GM21390 (cell line): ENCODE results near the gene TAF4.
"Not testable (repeated sequence)": the region's sequence is repeated elsewhere in the genome, so short reads cannot be mapped to it uniquely, and the experiment has no call there.

Experiments
- ATAC-seq: cut with Tn5 transposase; IDR thresholded peaks from one replicate; pipeline ENCODE4 v1.9.1; 2021; ENCODE audit not compliant: unreplicated experiment

Gene TAF4

DNA sequence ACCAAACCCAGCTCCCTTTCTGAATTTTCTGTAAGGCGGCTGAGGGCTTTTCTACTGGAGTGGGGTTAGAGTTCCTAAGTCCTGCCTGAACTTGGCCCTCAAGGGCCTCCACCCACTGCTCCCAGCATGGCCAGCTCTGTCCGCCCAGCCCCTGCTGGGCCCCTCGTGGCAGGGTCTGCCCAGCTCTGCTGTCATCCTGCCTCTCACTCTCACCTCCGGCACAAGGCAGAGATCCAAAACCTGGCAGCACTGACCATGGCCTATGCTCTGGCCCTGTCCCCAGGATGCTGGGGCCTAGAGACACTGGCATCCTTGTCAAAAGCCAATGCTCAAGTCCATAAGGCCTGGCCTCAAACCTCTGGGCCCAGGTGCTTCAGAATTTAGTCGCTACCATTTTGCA is 61.1 kb downstream of the TAF4 start:
- no peak for ATAC-seq

DNA sequence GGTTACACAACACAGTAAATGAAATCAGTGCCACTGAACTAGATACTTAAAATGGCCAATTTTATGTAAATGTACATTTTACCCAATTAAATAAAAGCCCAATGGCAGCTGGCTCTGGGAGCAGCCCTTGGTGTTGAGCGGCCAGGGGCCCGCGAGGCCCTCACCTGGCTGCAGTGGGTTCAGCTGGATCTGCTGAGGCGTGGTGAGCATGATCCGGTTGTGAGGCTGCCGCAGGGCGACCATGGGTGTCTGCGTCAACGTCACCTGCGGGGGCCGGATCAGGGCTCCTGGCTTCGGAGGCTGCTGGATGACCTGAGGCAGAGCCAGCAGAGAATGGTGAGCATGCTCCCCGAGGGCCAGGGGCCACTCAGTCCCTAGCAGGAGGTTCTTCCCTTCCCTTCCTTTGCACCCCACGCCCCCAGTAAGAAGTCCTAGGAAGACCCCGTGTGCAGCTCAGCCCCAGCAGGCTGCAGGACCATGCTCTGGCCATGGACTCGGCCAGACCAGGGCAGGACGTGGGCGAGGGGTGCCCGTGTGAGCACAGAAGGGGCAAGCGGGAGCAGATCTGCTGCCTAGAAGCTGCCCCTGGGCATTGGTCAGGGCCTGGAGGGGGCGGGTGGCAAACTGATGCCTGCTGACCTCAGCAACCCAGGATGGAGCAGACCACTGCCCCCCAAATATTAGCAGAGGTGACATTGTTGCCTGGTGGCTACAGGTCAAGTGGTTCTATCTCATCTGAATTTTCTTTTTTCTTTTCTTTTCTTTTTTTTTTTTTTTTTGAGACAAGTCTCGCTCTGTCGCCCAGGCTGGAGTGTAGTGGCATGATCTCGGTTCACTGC is 61.9 kb downstream of the TAF4 start:
- no peak for ATAC-seq

DNA sequence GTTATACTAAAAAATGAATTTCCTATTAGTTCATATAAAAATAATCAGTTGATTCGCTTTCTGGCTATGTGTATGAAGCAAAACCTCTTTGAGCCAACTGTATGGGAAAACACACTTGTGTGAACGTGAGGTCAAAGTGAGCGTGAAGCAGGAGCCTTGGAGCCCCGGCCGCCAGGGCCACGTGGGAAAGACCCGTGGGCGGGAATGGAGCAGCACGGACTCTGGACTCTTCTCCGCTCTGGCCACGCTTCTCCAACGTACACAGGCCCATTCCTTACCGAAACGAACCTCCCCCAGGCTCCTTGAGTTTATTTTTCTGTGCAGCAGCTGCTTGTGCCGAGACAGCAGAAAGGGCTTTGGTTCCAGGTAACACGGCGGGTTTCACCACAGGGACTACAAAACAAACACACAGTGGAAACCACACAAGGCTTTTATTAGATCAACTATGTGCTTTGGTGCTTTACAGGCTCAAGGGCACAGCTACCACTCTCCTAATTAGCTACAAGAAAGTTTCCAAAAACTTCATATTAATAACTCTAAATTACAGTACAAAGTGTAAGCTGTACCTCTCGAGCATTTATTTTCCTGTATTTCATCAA is 62.7 kb downstream of the TAF4 start:
- no peak for ATAC-seq

DNA sequence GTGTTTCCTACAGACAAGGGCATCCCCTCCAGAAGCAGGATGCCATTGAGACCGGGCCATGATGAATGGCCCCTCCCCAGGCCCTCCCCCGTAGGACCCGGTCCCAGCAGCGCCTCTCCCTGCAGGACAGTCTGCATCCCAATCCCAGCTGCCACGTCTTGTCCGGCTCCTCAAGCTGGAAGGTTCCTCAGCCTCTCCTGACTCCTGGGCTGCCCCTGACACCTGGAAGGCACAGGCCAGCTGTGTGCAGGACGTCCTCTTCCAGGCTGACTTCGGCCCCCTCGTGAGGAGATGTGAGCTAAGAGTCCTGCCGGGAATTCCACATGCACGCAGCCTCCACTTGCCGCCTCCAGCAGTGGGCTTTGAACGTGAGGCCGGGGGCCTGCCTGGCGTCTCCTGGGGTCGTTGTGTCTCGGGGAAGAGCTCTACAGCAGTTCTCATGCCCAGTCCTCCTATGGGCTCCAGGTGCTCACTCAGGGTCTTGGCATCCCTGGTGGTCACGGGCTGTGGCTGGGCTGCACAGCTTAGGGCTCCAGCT is 64.4 kb downstream of the TAF4 start:
- no peak for ATAC-seq

DNA sequence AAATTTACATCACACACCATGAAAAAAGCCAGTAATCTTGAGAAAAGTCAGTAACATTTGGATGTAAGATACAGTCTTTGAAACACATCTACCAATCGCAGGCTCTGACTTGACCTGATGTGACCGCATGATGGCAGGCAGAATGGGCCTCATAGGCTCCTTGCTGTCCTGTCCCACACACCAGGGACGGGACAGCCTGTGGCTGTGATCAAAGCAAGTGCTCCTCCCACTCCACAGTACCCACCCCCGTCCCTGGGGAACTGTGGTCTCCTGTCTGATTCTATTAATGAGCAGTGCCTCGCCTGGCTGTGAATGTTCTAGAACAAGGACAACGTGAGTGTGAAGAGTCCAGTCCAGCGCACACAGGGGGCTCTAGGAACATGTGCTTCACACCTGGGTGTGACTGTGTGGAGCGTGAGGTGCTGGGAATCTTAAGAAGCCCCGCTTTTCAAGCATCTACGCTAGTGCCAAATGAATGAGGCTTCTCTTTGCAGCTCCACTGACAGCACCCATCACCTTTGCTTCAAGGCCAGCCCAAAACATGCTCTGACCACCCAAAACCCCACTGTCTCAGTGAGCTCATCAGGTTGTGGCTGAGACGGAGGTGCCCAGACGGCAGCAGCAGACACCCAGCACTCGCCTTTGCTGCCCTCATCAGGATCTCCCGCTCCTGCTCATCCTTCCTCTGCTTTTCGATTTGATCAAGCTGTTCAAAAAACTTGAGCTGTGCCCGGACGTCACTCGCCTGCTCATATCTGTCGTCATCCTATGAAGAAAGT is 67.1 kb downstream of the TAF4 start:
- ATAC-seq, result no peak

DNA sequence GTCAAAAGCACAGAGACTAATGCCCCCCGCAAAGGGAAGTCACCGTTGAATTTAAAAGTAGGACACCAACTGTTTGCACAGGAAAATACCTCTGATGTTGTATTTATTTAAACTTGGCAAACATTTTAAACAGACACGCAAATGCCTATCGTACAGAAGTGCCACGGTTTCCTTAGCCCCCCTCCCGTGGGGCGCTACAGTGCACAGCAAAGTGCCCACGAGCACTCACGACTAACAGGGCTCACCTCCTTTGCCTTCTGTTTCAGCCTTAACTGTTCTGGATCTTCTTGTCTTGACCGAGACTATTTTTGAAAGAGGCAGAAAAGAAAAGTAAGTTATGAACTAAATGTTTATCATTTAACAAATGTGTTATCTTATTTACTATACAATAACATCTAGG is 67.8 kb downstream of the TAF4 start:
- ATAC-seq, result no peak

DNA sequence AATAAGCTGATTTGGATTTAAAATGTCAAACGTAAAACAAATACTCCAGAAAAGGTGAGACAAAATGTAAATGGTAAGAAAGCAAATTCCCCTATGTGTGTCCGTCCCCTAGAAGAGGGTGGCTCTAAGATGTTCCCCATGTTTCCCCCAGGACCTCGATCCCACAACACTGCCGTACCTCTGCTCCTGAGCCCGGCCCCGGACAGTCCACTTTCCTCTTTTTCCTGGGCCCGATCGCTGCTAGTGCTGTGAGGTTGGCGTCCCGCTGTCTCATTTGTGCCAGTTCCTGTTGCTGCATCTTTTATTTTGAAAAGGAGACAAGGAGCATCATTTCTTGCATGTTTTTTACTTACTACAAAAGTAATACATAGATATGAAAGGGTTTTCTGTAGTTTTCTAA is 68.3 kb downstream of the TAF4 start:
- no peak for ATAC-seq

- ATAC-seq, result no peak
Observed at GRCh38 chr20:61994546-61994945, 71.1 kb downstream of the TAF4 start.

DNA sequence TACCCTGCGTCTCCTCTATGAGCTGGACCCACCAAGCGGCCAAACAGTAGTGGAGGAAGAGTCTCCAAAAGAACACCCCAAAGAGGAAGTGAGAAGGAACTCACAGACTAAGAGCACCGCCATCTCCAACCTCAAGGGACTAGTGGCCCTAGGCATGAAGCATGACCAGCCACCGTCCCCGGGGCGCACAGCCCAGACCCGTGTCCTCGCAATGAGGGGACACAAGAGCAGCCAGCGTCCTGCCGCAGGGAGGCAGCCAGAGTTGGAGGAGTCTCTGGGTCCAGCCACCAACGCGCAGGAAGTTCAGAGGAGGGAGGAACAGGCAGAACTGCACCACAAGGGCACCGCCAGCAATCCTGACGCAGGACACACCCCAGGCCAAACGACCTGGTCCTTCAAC is 72.6 kb downstream of the TAF4 start:
- ATAC-seq, result no peak

- no peak for ATAC-seq
Observed at GRCh38 chr20:61991476-61991875, 74.2 kb downstream of the TAF4 start.

- ATAC-seq, result no peak
Observed at GRCh38 chr20:61990484-61990883, 75.2 kb downstream of the TAF4 start.

GRCh38 chr20:61989741-61990140 is 75.9 kb downstream of the TAF4 start:
- no peak for ATAC-seq

- ATAC-seq, result no peak
Observed at GRCh38 chr20:61988665-61989064, 77.0 kb downstream of the TAF4 start.

DNA sequence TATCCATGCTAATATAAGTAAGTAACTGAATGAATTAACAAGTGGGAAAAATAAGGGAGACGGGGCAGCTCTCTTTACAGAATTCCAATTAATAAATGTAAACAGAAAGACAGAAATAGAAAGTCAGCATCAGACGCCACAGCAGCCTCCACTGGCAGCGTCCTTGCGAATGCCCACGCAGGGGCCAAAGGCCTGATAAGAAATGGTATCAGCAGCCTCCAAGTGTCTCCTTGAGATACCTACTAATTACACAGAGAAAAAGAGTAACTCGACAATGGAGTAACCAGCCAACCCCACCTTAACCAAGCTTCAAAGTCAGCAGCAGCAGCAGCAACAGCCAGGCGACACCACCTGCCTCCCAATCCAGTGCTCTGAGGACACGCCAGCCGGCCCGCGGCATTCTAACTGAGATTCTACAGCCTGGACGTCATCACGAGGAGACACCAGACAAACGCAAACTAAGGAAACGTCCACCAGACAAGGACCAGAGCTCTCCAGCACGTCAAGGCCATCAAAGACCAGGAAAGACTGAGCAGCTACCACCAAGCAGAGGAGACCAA is 78.8 kb downstream of the TAF4 start:
- ATAC-seq, result no peak

DNA sequence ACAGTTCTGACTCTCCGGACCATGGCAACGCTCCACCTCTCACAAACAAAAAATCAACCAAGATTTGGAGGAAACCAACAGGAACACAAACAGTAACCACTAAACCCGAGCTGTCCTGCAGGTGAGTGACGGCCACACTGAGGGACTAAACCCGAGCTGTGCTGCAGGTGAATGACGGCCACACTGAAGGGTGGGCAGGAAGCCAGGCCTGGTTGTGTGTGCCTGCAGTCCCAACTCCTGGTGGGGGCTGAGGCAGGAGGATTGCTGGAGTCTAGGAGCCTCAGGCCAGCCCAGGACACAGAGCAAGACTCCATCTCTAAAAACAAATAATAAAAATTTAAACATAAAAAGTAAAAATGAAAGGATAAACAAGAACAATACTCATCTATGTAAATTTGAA is 80.6 kb downstream of the TAF4 start:
- no peak for ATAC-seq

GRCh38 chr20:61984431-61984830 is 81.2 kb downstream of the TAF4 start:
- ATAC-seq, result not testable (repeated sequence)

DNA sequence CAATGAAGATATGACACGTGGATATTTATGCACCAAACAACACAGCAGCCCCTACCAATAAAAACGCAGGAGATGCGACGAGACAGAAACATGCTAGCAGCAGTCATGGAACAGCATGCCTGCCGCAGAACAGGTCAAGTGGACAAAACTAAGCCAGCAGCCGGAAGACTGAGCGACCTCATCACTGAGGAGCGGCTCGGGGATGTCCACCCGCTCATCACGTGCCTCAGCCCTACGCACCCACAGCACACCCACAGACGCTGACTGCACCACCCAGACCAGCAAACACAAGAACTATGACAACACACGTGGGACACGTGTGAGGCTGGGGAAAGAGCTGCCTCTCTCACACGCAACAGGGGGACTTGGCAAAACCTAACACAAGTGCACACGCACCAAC is 81.7 kb downstream of the TAF4 start:
- no peak for ATAC-seq

GRCh38 chr20:61982951-61983315 is 82.7 kb downstream of the TAF4 start:
- ATAC-seq, result no peak

DNA sequence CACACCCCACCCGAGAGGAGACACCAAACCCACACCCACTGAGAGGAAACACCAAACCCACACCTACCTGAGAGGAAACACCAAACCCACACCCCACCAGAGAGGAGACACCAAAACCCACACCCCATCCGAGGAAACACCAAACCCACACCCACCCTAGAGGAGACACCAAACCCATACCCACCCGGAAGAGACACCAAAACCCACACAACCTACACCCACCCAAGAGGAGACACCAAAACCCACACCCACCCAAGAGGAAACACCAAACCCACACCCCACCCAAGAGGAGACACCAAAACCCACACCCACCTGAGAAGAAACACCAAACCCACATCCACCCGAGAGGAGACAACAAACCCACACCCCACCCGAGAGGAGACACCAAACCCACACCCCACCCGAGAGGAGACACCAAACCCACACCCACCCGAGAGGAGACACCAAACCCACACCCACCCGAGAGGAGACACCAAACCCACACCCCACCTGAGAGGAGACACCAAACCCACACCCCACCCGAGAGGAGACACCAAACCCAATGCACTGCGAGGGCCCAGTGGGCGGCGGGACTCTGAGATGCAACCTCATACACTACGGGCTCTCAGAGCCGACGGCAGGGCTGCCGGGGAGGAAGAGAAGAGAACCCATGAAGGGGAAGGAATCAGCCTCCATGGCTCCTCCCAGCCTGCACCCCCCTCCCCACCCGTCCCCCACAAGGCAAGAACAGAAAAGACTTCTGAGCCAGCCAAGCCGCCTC is 83.3 kb downstream of the TAF4 start:
- ATAC-seq, result no peak

GRCh38 chr20:61981691-61982090 is 84.0 kb downstream of the TAF4 start:
- not testable (repeated sequence) for ATAC-seq
